Upper lobe of left lung (tissue), 6 donors: Measurements from ENCODE around the gene TMEM181. TPM values are rescaled to one million over a fixed set of nuclear protein-coding genes. Genes with fewer than 3 reads are reported as not detected.

ENCODE experiments used
- ATAC-seq, 2 donors: fragments of 200-7000 bp; cut with Tn5 transposase; one replicate each; pipeline ENCODE4 v1.9.1; 2022; ENCODE audit warnings: mild to moderate bottlenecking in 2 of 2, moderate library complexity in 2 of 2; ENCODE audit not compliant: low FRiP score in 2 of 2
- DNase-seq, 2 donors: peaks; one replicate each; pipeline ENCODE4 v3.0.0-alpha.2; 2019 to 2020
- H3K27ac ChIP-seq, 4 donors: fragments of 200-600 bp; sonication (generic); one replicate each; pipeline ENCODE4 v1.5.1; 2016 to 2019
- H3K27me3 ChIP-seq, 4 donors: fragments of 200-600 bp; sonication (generic); one replicate each; pipeline ENCODE4 v1.5.1; 2017 to 2019
- H3K36me3 ChIP-seq, 4 donors: fragments of 200-600 bp; sonication (generic); one replicate each; pipeline ENCODE4 v1.5.1; 2016 to 2019
- H3K4me1 ChIP-seq, 4 donors: fragments of 200-600 bp; sonication (generic); one replicate each; pipeline ENCODE4 v1.5.1; 2018 to 2019
- H3K4me3 ChIP-seq, 4 donors: fragments of 200-600 bp; sonication (generic); one replicate each; pipeline ENCODE4 v1.5.1; 2017 to 2019; ENCODE audit warnings: mild to moderate bottlenecking in 2 of 4, moderate library complexity in 1 of 4
- H3K9me3 ChIP-seq, 4 donors: fragments of 200-600 bp; sonication (generic); one replicate each; pipeline ENCODE4 v1.5.1; 2018 to 2019
- CTCF ChIP-seq, 6 experiments: fragments of 450-650 bp in 4 of 6; fragments of 200-600 bp in 2 of 6; sonication (generic) in 2 of 6; IDR thresholded peaks; one replicate each; pipeline ENCODE4 v1.5.1; 2016 to 2019; ENCODE audit warnings: antibody characterized with exemption in 6 of 6
- EP300 ChIP-seq, 4 donors: sonication (generic); formaldehyde crosslinking; IDR thresholded peaks; one replicate each; pipeline ENCODE4 v1.5.1; 2017; ENCODE audit warnings: antibody characterized with exemption in 4 of 4, control low read depth in 2 of 4
- POLR2A ChIP-seq, 4 donors: fragments of 450-650 bp; IDR thresholded peaks; one replicate each; pipeline ENCODE4 v1.5.1; 2016 to 2017; ENCODE audit warnings: antibody characterized with exemption in 4 of 4, mild to moderate bottlenecking in 2 of 4
- POLR2AphosphoS5 ChIP-seq, 2 donors: sonication (generic); formaldehyde crosslinking; IDR thresholded peaks; one replicate each; pipeline ENCODE4 v1.5.1; 2017; ENCODE audit warnings: antibody characterized with exemption in 2 of 2
- WGBS, 2 donors: methylation state at CpG; one replicate each; pipeline ENCODE4 v1.1.5; 2017 to 2018; 5-methylcytosine and 5-hydroxymethylcytosine counted together
- total RNA-seq, 6 donors: library from RNA; depleted of rRNA in 4 of 6; stranded (reverse); fragments of >200 nt in 4 of 6; gene quantifications; one replicate each; pipeline versions ENCODE4 v1.1.0 to v1.2.1, GENCODE V29; 2016 to 2021
- donor health status: DM: no; HTN: no; CAD: no; lungs with moderate emphysema.
- donor health status: DM: no; HTN: yes; CAD: no; lungs with severe emphysema.

TMEM181 gene
- total RNA-seq, 6 donors from 2014 or later: 11.5 to 27.6 (median 18.9) TPM

GRCh38 chr6:158624684-158625682, 65.1 kb downstream of the TMEM181 start:
- ATAC-seq: no peak

GRCh38 chr6:158625881-158626305, 66.0 kb downstream of the TMEM181 start:
- ATAC-seq (no peak), DNase-seq (no peak)
- Histone ChIP-seq H3K9me3 (no peaks in the 10 kb centered on the region), H3K27me3 (no peaks in the 10 kb centered on the region), H3K36me3 (peaks cover 4 to 82% (median 54%) of the 10 kb centered on the region in 4 donors), H3K4me3 (no peak overlapping the region), H3K27ac (no peak overlapping the region), H3K4me1 (peaks cover under 1 to 5% (median 3%) of the 10 kb centered on the region in 4 donors)
- TF ChIP-seq CTCF (IDR thresholded peaks at IDR 0.05): no peak
- TF ChIP-seq POLR2A (IDR thresholded peaks at IDR 0.05): no peak
- no peak for TF ChIP-seq EP300 (IDR thresholded peaks at IDR 0.05)
- TF ChIP-seq POLR2AphosphoS5 (IDR thresholded peaks at IDR 0.05): no peak
- 95 to 98% methylated on average over 11 to 15 of the region's 15 CpGs for WGBS, 2 donors

More at GRCh38 chr6:158624684-158625682, 65.1 kb downstream of the TMEM181 start:
- H3K4me3 ChIP-seq: no peak overlapping the region
- no peak overlapping the region for H3K27ac ChIP-seq
- no peaks in the 10 kb centered on the region for H3K4me1 ChIP-seq
- H3K9me3 ChIP-seq: no peaks in the 10 kb centered on the region
- no peaks in the 10 kb centered on the region for H3K27me3 ChIP-seq
- no peak for TF ChIP-seq EP300 (IDR thresholded peaks at IDR 0.05)
- DNase-seq: peak in 1 of 2 donors; percentile 70
- peaks cover 8 to 82% (median 54%) of the 10 kb centered on the region in 4 donors for H3K36me3 ChIP-seq
- 92 to 93% methylated on average over 18 to 22 of the region's 25 CpGs for WGBS, 2 donors

- Histone ChIP-seq H3K9me3 (no peaks in the 10 kb centered on the region), H3K4me1 (peaks cover 7 to 12% (median 9%) of the 10 kb centered on the region in 4 donors), H3K36me3 (peaks cover 4 to 81% (median 53%) of the 10 kb centered on the region in 4 donors), H3K27ac (no peak overlapping the region), H3K27me3 (no peaks in the 10 kb centered on the region), H3K4me3 (no peak overlapping the region)
- DNase-seq (no peak), ATAC-seq (no peak)
- no peak for TF ChIP-seq POLR2A (IDR thresholded peaks at IDR 0.05)
- TF ChIP-seq EP300 (IDR thresholded peaks at IDR 0.05): no peak
- no peak for TF ChIP-seq CTCF (IDR thresholded peaks at IDR 0.05)
- TF ChIP-seq POLR2AphosphoS5 (IDR thresholded peaks at IDR 0.05): no peak
- WGBS, 2 donors: 91 to 93% methylated on average over 6 of the region's 6 CpGs
Observed at GRCh38 chr6:158626360-158627167, 66.7 kb downstream of the TMEM181 start.

- 93 to 97% methylated on average over 19 to 20 of the region's 20 CpGs for WGBS, 2 donors
Observed at GRCh38 chr6:158627168-158627939, 67.5 kb downstream of the TMEM181 start.

More at GRCh38 chr6:158627168-158627939, 67.5 kb downstream of the TMEM181 start:
- no peak for TF ChIP-seq EP300 (IDR thresholded peaks at IDR 0.05)
- TF ChIP-seq POLR2AphosphoS5 (IDR thresholded peaks at IDR 0.05): no peak
- no peak for TF ChIP-seq CTCF (IDR thresholded peaks at IDR 0.05)
- TF ChIP-seq POLR2A (IDR thresholded peaks at IDR 0.05): no peak
- Histone ChIP-seq H3K27ac (no peak overlapping the region), H3K27me3 (no peaks in the 10 kb centered on the region), H3K4me3 (no peak overlapping the region), H3K36me3 (peaks cover 4 to 73% (median 47%) of the 10 kb centered on the region in 4 donors), H3K9me3 (no peaks in the 10 kb centered on the region), H3K4me1 (peaks cover 15 to 20% (median 17%) of the 10 kb centered on the region in 4 donors)
- ATAC-seq (no peak), DNase-seq (peak in 1 of 2 donors; percentile 11)
